H9 (cell line): ENCODE data around the gene SLCO3A1. TPM values are rescaled to one million over a fixed set of nuclear protein-coding genes. Genes with fewer than 3 reads are reported as not detected.
A peak's percentile ranks its signal among the peaks of the same experiment; 100 is the strongest.

Source experiments
- DNase-seq: peaks from one replicate; pipeline ENCODE4 v3.0.0-alpha.2; 2017
- H2AFZ ChIP-seq: one replicate; pipeline ENCODE4 v1.6.1; 2013; ENCODE audit warnings: mild to moderate bottlenecking, low read length, control low read depth, moderate library complexity
- H2AK5ac ChIP-seq: 2 replicates; pipeline ENCODE4 v1.6.1; 2013; ENCODE audit warnings: low read length, control low read depth, mixed read lengths; ENCODE audit not compliant: insufficient read length
- H2BK120ac ChIP-seq: one replicate; pipeline ENCODE4 v1.6.1; 2013; ENCODE audit warnings: low read depth, mild to moderate bottlenecking, low read length, control low read depth, inconsistent platforms; ENCODE audit not compliant: poor library complexity, severe bottlenecking
- H2BK12ac ChIP-seq: 2 replicates; pipeline ENCODE4 v1.6.1; 2013; ENCODE audit warnings: low read length, control low read depth, mixed read lengths, low read depth; ENCODE audit not compliant: insufficient read length
- H2BK15ac ChIP-seq: 2 replicates; pipeline ENCODE4 v1.6.1; 2013; ENCODE audit warnings: low read depth, low read length, control low read depth
- H2BK20ac ChIP-seq: one replicate; pipeline ENCODE4 v1.6.1; 2013; ENCODE audit warnings: low read depth, mild to moderate bottlenecking, low read length, control low read depth, inconsistent platforms; ENCODE audit not compliant: poor library complexity, severe bottlenecking
- H2BK5ac ChIP-seq: 2 replicates; pipeline ENCODE4 v1.6.1; 2013; ENCODE audit warnings: low read length, control low read depth, mixed read lengths; ENCODE audit not compliant: insufficient read length
- H3K14ac ChIP-seq: 2 replicates; pipeline ENCODE4 v1.6.1; 2013; ENCODE audit warnings: low read length, control low read depth; ENCODE audit not compliant: insufficient read depth
- H3K18ac ChIP-seq: 2 replicates; pipeline ENCODE4 v1.6.1; 2013; ENCODE audit warnings: low read depth, mild to moderate bottlenecking, mixed read lengths, low read length, control low read depth; ENCODE audit not compliant: insufficient read length
- H3K23ac ChIP-seq: 2 replicates; pipeline ENCODE4 v1.6.1; 2013; ENCODE audit warnings: low read length, control low read depth, mixed read lengths, low read depth; ENCODE audit not compliant: insufficient read length
- H3K23me2 ChIP-seq: 2 replicates; pipeline ENCODE4 v1.6.1; 2013; ENCODE audit warnings: low read depth, mild to moderate bottlenecking, mixed read lengths, low read length, control low read depth; ENCODE audit not compliant: insufficient read length, poor library complexity, severe bottlenecking
- H3K27ac ChIP-seq: 2 replicates; pipeline ENCODE4 v1.5.1; 2013; ENCODE audit warnings: low read length, control low read depth, mixed read lengths, low read depth; ENCODE audit not compliant: insufficient read length
- H3K27me3 ChIP-seq: 2 replicates; pipeline ENCODE4 v1.6.1; 2013; ENCODE audit warnings: low read length, control low read depth, inconsistent platforms; ENCODE audit not compliant: insufficient read depth
- H3K4ac ChIP-seq: 2 replicates; pipeline ENCODE4 v1.6.1; 2013; ENCODE audit warnings: low read depth, mild to moderate bottlenecking, control low read depth, inconsistent platforms, low read length, moderate library complexity
- H3K4me1 ChIP-seq: 2 replicates; pipeline ENCODE4 v1.6.1; 2013; ENCODE audit warnings: low read length, control low read depth, inconsistent platforms; ENCODE audit not compliant: insufficient read depth
- H3K4me2 ChIP-seq: 2 replicates; pipeline ENCODE4 v1.6.1; 2013; ENCODE audit warnings: low read length, control low read depth, mixed read lengths; ENCODE audit not compliant: insufficient read length, insufficient read depth
- H3K56ac ChIP-seq: 2 replicates; pipeline ENCODE4 v1.6.1; 2013; ENCODE audit warnings: low read depth, mild to moderate bottlenecking, mixed read lengths, low read length, control low read depth; ENCODE audit not compliant: insufficient read length
- H3K79me1 ChIP-seq: 2 replicates; pipeline ENCODE4 v1.6.1; 2013; ENCODE audit warnings: low read depth, mild to moderate bottlenecking, moderate library complexity, low read length, control low read depth, inconsistent platforms; ENCODE audit not compliant: insufficient read depth, poor library complexity, severe bottlenecking
- H3K79me2 ChIP-seq: 2 replicates; pipeline ENCODE4 v1.6.1; 2013; ENCODE audit warnings: low read length, control low read depth, inconsistent platforms; ENCODE audit not compliant: insufficient read depth
- H3K9ac ChIP-seq: 2 replicates; pipeline ENCODE4 v1.6.1; 2013; ENCODE audit warnings: low read length, control low read depth, mixed read lengths; ENCODE audit not compliant: insufficient read length; ENCODE audit errors: extremely low read depth
- H3K9me3 ChIP-seq: one replicate; pipeline ENCODE4 v1.6.1; 2013; ENCODE audit warnings: low read depth, low read length, inconsistent platforms; ENCODE audit not compliant: control insufficient read depth
- H3T11ph ChIP-seq: one replicate; pipeline ENCODE4 v1.6.1; 2013; ENCODE audit warnings: mild to moderate bottlenecking, low read length, control low read depth, inconsistent platforms
- H4K20me1 ChIP-seq: one replicate; pipeline ENCODE4 v1.6.1; 2013; ENCODE audit not compliant: control insufficient read depth, insufficient read length, insufficient read depth
- H4K5ac ChIP-seq: 2 replicates; pipeline ENCODE4 v1.6.1; 2013; ENCODE audit warnings: low read depth, mild to moderate bottlenecking, mixed read lengths, low read length, control low read depth; ENCODE audit not compliant: insufficient read length
- H4K8ac ChIP-seq: replicated peaks from 2 replicates; pipeline ENCODE4 v1.6.1; 2013; ENCODE audit warnings: low read length, control low read depth, mixed read lengths, low read depth; ENCODE audit not compliant: insufficient read length
- H4K91ac ChIP-seq: 2 replicates; pipeline ENCODE4 v1.6.1; 2013; ENCODE audit warnings: low read depth, mild to moderate bottlenecking, moderate library complexity, mixed read lengths, low read length, control low read depth; ENCODE audit not compliant: insufficient read length
- H3K27ac Mint-ChIP-seq, 3 experiments: 2 replicates in 2 of 3; 3 replicates in 1 of 3; pipeline ENCODE4 v1.8.0; 2020 to 2021; ENCODE audit warnings: mixed read lengths in 3 of 3, mild to moderate bottlenecking in 1 of 3, moderate library complexity in 1 of 3
- H3K27me3 Mint-ChIP-seq: 2 replicates; pipeline ENCODE4 v1.8.0; 2021; ENCODE audit warnings: low read depth, mild to moderate bottlenecking, moderate library complexity, mixed read lengths
- H3K36me3 Mint-ChIP-seq, 3 experiments: 2 replicates in 2 of 3; 3 replicates in 1 of 3; pipeline ENCODE4 v1.8.0; 2020 to 2021; ENCODE audit warnings: low read depth in 3 of 3, mixed read lengths in 3 of 3; ENCODE audit not compliant: insufficient read depth in 1 of 3
- H3K4me1 Mint-ChIP-seq, 2 experiments: 2 replicates each; pipeline ENCODE4 v1.8.0; 2020; ENCODE audit warnings: mixed read lengths in 2 of 2
- H3K4me3 Mint-ChIP-seq, 2 experiments: 2 replicates in 1 of 2; 3 replicates in 1 of 2; pipeline ENCODE4 v1.8.0; 2020 to 2021; ENCODE audit warnings: mild to moderate bottlenecking in 2 of 2, mixed read lengths in 2 of 2, moderate library complexity in 1 of 2
- H3K9me3 Mint-ChIP-seq, 2 experiments: 2 replicates in 1 of 2; 3 replicates in 1 of 2; pipeline ENCODE4 v1.8.0; 2020; ENCODE audit warnings: mild to moderate bottlenecking in 2 of 2, mixed read lengths in 2 of 2, moderate library complexity in 1 of 2
- CTCF ChIP-seq: fragments of 200-600 bp; sonication (generic); conservative IDR thresholded peaks from 3 replicates; pipeline ENCODE4 v1.8.0; 2021; ENCODE audit warnings: antibody characterized with exemption, mild to moderate bottlenecking
- WGBS: extraction: QIAGEN DNeasy Blood & Tissue Kit; methylation state at CpG from one replicate; pipeline ENCODE4 v1.1.7; 2013; ENCODE audit warnings: missing lambda C conversion rate, low lambda C conversion rate, mixed read lengths; ENCODE audit not compliant: insufficient read length; ENCODE audit errors: extremely low coverage; 5-methylcytosine and 5-hydroxymethylcytosine counted together
- total RNA-seq: library from RNA; stranded (reverse); gene quantifications from 2 replicates; pipeline ENCODE4 v1.2.1, GENCODE V29; 2021

Gene SLCO3A1
- total RNA-seq, 1 experiment from 2014 or later, result 9.4 TPM

- no CpG with 5 or more reads among the region's 8 CpGs for WGBS
- H3K9me3 ChIP-seq, result no peaks in the 10 kb centered on the region
- TF ChIP-seq CTCF, result no peak
- DNase-seq, result no peak
- no peak overlapping the region for H2AK5ac ChIP-seq
- no peak overlapping the region for H3K27ac ChIP-seq
- no peak overlapping the region for H2AFZ ChIP-seq
- H3K56ac ChIP-seq, result no peak overlapping the region
- no peak overlapping the region for H4K5ac ChIP-seq
- H3K9ac ChIP-seq, result no peak overlapping the region
- Mint-ChIP-seq H3K4me1 (peaks cover 38 to 43% of the 10 kb centered on the region in 2 experiments), H3K27ac (peak overlapping the region in 2 of 3 experiments; percentile 17 to 62; a peak in 1 of 7 replicates), H3K36me3 (no peaks in the 10 kb centered on the region), H3K4me3 (no peak overlapping the region), H3K9me3 (no peaks in the 10 kb centered on the region; a peak in 1 of 5 replicates), H3K27me3 (no peaks in the 10 kb centered on the region)
- H3K4ac ChIP-seq, result no peak overlapping the region
- H3K4me1 ChIP-seq, result no peaks in the 10 kb centered on the region; the same call in 1 of the 2 replicates
- H2BK15ac ChIP-seq, result no peak overlapping the region
- H3K79me2 ChIP-seq, result no peaks in the 10 kb centered on the region; the same call in 1 of the 2 replicates
- H2BK120ac ChIP-seq, result no peak overlapping the region
- H2BK12ac ChIP-seq, result no peak overlapping the region
- H4K20me1 ChIP-seq, result no peaks in the 10 kb centered on the region
- no peaks in the 10 kb centered on the region for H3K27me3 ChIP-seq
- peak overlapping the region; percentile 11; the same call in 1 of the 2 replicates for H3K14ac ChIP-seq
- no peak overlapping the region for H3K4me2 ChIP-seq
- H2BK20ac ChIP-seq, result no peak overlapping the region
- H3T11ph ChIP-seq, result no peak overlapping the region
- no peak overlapping the region for H3K23ac ChIP-seq
- no peaks in the 10 kb centered on the region for H3K23me2 ChIP-seq
- no peak overlapping the region for H4K91ac ChIP-seq
- H3K79me1 ChIP-seq, result no peaks in the 10 kb centered on the region
- H2BK5ac ChIP-seq, result no peak overlapping the region
- peak overlapping the region; percentile 34 for H3K18ac ChIP-seq
- H4K8ac ChIP-seq, result no peak overlapping the region
Measured at GRCh38 chr15:91939403-91939831, 85.9 kb downstream of the SLCO3A1 start.
